SK-N-MC (cell line): ENCODE measurements around the gene MPHOSPH8.

Experiments
- EZH2 ChIP-seq: fragments of 200-600 bp; sonication (generic); IDR thresholded peaks from one replicate; pipeline ENCODE4 v1.6.1; 2017; ENCODE audit warnings: antibody characterized with exemption
- FOXP2 ChIP-seq: optimal IDR thresholded peaks from 2 replicates; pipeline ENCODE3; 2011; ENCODE audit warnings: mild to moderate bottlenecking, moderate library complexity; ENCODE audit not compliant: insufficient read depth; ENCODE audit errors: extremely low read length, control extremely low read depth
- POLR2AphosphoS5 ChIP-seq: IDR thresholded peaks from 2 replicates; pipeline ENCODE4 v1.6.1; 2012; ENCODE audit warnings: mild to moderate bottlenecking, low read depth, low read length, borderline replicate concordance

DNA sequence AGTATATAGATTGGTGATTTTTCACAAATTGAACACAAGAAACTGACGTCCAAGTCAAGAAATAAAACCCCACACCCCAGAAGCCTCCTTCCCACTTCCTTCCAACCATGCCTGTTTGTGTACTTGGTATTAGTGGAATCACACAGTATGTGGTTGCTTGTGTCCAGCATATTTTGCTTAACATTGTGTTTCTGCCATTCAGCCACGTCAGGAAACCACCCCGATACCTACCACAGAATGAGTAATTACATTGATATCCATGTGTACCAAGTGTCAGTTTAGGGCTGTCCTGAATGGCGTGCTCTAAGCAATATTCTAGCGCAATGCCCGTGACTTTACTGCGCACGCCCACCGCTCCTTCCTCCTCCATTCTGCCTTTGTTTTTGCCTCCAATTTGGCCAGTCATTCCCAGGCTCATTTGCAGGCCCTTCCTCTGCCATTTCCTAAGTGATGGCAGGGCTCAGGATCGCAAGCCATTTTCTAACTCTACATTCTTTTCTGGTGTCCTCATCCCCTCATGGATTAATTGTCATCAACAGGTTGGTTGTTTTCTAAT, 25.9 kb upstream of the MPHOSPH8 start:
- no peak for TF ChIP-seq EZH2
- TF ChIP-seq POLR2AphosphoS5, result no peak
- no peak for TF ChIP-seq FOXP2
